GM18867 (cell line): ENCODE measurements around the gene INHBB.

Experiments
- ATAC-seq: cut with Tn5 transposase; IDR thresholded peaks from one replicate; pipeline ENCODE4 v1.9.1; 2021; ENCODE audit warnings: mild to moderate bottlenecking, moderate library complexity; ENCODE audit not compliant: unreplicated experiment

Gene INHBB

DNA sequence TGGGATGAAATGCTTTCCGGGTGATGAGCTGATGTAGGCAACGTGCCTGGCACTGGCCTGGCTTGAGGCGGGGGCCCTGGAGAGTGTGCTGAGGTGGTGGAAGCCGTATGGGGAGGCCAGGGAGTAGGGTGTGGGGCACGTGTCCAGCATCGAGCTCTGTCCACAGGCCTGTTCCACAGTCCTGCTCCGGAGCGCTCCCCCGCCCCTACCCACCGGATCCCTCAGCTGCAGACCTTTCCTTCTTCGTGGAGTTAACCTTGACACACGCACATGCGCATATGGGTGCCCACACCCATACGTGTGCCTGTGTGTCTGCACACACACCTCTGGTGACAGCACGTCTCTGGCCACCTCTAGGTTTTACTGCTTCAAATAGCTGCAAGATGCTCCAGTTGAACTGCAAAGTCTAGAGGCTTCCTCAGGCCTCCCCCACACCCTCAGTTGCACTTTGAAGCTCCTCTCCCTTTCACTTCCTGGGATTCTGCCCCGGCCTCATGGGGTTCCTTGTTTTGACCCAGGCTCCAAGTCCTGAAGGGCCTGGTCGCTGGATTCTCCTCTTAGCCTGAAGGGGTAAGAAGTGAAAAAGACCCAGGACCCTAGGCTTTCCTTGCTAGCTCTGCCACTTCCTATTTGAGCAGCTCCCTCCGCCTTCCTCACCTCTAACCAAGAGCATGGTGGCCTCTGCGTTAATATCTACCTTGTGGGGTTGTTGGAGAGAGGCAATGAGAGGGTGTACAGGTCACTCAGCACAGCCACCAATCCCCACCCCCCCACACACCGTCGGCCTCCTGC, 49.5 kb downstream of the INHBB start:
- no peak for ATAC-seq

DNA sequence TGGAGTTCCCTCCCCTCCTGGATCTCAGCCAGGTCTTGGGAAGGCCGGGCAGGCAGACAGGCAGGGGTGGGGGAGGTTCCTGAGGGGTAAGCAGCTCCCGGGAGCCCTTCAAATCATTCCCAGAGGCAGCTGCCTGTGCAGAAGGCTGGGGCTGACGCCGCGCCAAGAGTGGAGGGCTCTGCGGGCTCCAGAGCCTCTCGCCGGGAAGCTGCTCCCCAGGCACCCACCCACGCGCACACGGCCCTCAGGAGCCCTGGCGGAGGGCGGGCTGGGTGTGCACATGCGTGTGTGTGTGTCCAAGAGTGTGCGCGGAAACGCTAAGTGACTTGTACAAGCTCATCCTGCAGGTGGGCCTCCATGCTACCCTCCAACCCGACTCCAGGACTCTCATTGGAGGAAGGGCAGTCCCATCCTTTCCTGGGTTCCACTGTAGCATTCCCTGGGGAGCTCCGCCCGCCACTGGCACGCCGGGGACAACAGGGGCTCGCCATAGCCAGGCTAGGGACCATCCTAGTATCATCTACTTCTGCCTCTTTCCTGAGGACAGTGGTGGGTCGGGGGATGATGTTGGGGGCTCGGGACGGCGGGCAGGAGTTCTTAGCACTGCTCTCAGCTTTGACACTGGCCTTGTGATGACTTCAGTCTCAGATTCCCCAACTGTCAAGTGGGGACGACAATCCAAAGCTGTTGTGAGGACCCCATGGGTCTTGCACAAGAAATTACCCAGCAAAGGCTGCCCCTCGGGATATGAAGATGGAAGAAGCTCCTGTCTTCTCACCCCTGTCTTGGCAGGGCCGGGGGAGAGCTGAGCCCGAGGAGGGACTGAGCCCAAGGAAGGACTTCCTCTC, 50.3 kb downstream of the INHBB start:
- ATAC-seq, result no peak

DNA sequence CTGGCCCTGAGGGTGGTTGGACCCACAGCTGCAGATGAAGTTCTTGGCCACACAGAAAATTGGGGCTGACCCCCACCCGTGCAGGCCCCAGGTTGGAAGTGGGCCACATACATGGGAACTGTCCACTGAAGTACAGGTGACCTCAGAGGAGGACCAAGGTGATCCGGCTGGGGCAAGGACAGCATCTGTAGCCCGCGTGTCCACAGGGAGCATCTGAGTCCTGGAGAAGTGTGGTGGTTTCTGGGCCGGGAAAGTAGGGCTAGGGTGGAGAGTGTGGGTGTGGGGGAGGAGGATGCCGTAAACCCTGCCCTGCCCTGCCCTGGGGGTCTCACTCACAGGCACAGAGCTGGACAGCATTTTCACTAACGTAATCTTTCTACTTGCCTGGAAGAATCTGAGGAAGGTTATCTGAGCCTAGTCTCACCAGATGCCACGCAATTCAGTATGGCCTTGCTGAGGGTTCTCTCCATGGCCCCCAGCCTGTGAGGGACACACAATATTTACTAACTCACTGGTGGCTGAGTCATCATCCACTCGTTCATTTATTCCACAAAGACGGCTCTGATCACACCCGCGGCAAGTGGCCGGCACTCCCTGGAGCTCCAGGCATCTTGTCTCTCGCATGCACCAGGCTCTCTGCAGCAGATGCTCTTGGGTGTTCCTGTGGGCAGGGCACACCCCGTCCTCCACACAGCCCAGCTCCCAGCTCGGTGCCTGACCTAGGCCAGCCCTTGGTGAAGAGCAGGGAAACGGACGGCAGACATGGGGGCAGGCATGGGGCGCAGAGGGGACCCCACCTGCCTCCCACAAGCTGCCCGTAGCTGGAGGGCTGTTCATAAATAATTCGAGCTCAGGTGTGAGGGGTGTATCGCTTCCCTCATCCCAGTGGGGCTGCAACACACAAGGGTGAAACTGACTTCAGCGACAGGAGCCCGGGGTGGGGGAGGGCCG, 51.2 kb downstream of the INHBB start:
- no peak for ATAC-seq

DNA sequence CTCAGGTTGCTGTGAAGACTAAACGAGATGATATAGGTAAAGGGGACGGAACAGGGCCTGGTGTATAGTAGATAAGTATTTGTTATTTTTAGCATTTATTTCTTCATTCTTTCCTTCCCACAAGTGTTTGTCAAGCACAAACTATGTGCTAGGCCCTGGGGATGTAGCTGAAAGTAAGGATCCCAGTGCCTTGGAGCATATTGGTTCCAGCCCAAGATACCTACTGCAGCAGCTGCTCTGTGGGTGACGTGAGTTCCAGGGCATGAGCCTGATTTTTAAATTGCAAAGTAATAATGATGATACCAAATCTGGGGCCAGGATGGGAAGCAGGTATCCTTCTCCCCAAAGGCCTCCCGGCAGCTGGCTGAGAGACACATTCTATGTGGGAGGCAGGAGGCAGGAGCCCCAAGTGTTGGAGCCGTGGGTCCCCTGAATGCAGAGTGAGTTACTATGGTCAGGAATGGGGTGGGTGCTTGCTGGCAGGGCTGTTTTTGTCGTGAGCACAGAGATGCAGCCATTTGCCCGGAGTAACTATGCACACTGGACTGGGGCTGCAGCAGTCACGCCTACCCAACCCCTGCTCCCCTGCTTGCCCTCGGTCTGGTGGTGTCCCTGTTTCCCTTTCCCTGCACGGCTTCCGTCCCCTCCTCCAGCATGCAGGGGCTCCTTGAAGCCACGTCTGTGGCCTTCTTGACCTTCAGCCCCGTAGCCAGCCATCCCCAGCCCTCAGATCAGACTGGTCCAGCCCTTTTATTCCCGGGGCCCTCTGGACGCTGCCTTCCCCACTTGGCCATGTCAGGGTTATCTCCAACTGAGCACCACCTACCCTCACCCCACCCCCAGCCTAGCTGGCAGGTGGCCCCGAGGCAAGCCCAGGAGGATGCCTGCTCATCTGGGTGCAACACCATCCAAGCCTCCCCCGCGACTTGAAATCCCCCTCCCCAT, 52.4 kb downstream of the INHBB start:
- no peak for ATAC-seq

DNA sequence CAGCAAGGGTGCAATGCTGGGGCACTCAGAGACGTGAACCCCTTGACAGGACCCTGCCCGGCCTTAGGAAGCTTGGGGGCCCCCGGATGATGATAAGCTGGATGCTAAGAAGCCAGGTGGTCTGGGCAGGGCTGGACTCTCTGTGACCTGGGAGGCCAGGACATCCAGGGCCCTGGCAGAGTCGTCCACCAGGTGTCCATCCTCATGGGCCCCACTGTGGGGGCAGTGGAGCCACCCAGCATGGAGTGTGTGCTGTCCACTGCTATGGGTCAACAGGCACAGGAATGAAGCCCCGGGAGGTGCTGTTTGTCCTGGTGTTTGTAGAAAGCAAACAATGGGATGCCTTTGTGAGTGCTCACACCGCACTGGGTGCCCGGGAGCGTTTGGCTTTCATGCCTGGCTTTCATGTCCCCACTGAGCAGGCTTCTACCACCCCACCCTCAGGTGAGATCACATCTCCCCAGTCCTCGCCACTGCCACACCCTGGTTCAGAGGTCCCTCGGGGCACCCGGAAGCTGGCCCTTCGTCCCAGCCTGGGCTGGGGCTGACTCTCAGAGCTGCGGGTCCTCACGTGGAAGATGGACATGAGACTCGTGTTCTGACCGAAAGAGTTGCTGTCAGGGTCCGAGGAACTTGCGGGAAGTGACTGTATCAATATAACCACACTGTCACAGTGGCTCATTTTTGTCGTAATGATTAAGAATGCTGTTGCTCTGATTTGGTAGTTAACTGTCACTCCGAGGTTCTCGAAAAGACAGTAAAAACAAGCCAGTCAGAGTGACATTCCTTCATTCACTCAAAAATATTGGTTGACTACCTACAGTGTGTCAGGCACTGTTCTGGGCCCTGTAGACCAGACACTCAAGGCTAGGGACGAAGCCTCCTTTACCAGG, 53.3 kb downstream of the INHBB start:
- ATAC-seq, result no peak

DNA sequence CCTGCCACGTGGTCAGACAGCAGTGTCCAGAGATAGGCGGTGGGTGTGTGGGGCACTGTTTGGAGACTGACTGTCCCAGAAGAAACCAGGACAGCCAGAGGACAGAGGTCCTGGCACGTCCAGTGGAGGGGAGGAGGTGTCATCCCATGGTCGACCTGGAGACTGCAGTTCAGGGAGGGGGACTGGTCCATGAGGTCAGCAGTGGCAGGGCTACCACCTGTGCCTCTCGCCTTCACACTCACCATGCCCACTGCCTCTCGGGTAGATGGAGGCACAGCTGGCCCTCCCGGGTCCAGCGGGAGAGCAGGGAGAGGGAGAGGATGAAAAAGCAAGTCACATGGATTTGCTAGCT, 53.9 kb downstream of the INHBB start:
- ATAC-seq, result no peak

DNA sequence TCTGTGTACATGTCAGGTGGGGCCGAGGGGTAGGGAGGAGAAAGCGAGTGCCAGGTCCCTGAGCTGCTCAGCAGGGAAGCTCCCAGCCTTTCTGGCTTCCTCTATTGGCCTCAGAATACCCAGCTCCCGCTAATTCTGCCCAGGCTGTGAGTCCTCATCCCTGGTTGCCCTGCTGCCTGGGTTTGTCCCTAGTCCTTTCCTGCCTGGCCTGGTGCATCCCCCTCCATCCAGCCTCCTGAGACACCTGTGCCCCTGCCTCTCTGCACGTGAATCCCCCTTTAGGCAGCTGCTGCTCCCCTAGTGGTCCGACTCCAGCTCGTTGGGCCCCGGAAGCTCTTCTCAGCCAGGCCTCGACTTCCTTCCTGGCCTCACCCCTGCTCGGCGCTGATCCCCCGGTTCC, 54.6 kb downstream of the INHBB start:
- ATAC-seq, result no peak
